CD4-positive, alpha-beta memory T cell (primary cell): ENCODE results near the gene PLAC9. TPM values are rescaled to one million over a fixed set of nuclear protein-coding genes. Genes with fewer than 3 reads are reported as not detected.

ENCODE experiments used
- CTCF ChIA-PET: fragments of 350-600 bp; sonication (Branson Sonifier 250); formaldehyde crosslinking; loops from one replicate; lab custom pipeline; 2021; ENCODE audit warnings: inconsistent platforms; ENCODE audit not compliant: partially characterized antibody; lab: Charles Lee
- POLR2A ChIA-PET: fragments of 350-600 bp; sonication (Branson Sonifier 250); formaldehyde crosslinking; loops from one replicate; lab custom pipeline; 2021; ENCODE audit not compliant: partially characterized antibody; lab: Charles Lee
- DNase-seq, 5 donors: peaks; one replicate each; pipeline versions ENCODE4 v3.0.0 to v3.0.0-alpha.2; 2020 to 2022; ENCODE audit warnings: mixed read lengths in 1 of 5
- H3K27ac ChIP-seq: one replicate; pipeline ENCODE4 v1.7.0; 2013; ENCODE audit warnings: low read depth, low read length
- H3K27me3 ChIP-seq: 2 replicates; pipeline ENCODE4 v1.7.0; 2013; ENCODE audit warnings: mild to moderate bottlenecking, low read length, moderate library complexity; ENCODE audit not compliant: insufficient read depth
- H3K36me3 ChIP-seq: 2 replicates; pipeline ENCODE4 v1.7.0; 2013; ENCODE audit warnings: mild to moderate bottlenecking, low read length, moderate library complexity; ENCODE audit not compliant: insufficient read depth
- H3K4me1 ChIP-seq: 2 replicates; pipeline ENCODE4 v1.7.0; 2013; ENCODE audit warnings: mild to moderate bottlenecking, low read length, moderate library complexity; ENCODE audit not compliant: insufficient read depth
- H3K4me3 ChIP-seq, 2 donors: one replicate each; pipeline ENCODE4 v1.7.0; 2013; ENCODE audit warnings: low read length in 2 of 2, mild to moderate bottlenecking in 1 of 2
- H3K9me3 ChIP-seq, 2 donors: one replicate each; pipeline ENCODE4 v1.7.0; 2013; ENCODE audit warnings: low read length in 2 of 2, control low read depth in 1 of 2; ENCODE audit not compliant: control insufficient read depth in 1 of 2
- H3K27ac Mint-ChIP-seq, 7 donors: one replicate each; pipeline ENCODE4 v1.8.0; 2020 to 2021; ENCODE audit warnings: mixed read lengths in 7 of 7, mild to moderate bottlenecking in 6 of 7, inconsistent platforms in 3 of 7, moderate library complexity in 3 of 7
- H3K27me3 Mint-ChIP-seq, 2 donors: one replicate each; pipeline ENCODE4 v1.8.0; 2020 to 2021; ENCODE audit warnings: mixed read lengths in 2 of 2
- H3K36me3 Mint-ChIP-seq, 2 donors: one replicate each; pipeline ENCODE4 v1.8.0; 2020 to 2021; ENCODE audit warnings: mixed read lengths in 2 of 2, inconsistent platforms in 1 of 2, mild to moderate bottlenecking in 1 of 2
- H3K4me1 Mint-ChIP-seq, 4 donors: one replicate each; pipeline ENCODE4 v1.8.0; 2020 to 2021; ENCODE audit warnings: mixed read lengths in 4 of 4, mild to moderate bottlenecking in 1 of 4
- H3K4me3 Mint-ChIP-seq, 8 donors: one replicate each; pipeline ENCODE4 v1.8.0; 2020 to 2021; ENCODE audit warnings: mixed read lengths in 8 of 8, mild to moderate bottlenecking in 7 of 8, moderate library complexity in 6 of 8, inconsistent platforms in 3 of 8
- H3K9me3 Mint-ChIP-seq, 8 donors: one replicate each; pipeline ENCODE4 v1.8.0; 2020 to 2021; ENCODE audit warnings: mixed read lengths in 8 of 8, mild to moderate bottlenecking in 5 of 8, inconsistent platforms in 3 of 8, moderate library complexity in 1 of 8
- intact Hi-C: fragments of 100-400 bp; cut with micrococcal nuclease; formaldehyde crosslinking; loops from one replicate; pipeline ENCODE4 v1.15.1; 2023
- polyA plus RNA-seq, 2 donors: library from polyadenylated mRNA; unstranded; fragments of 300-500 nt; fragmentation: Illumina TruSeq; gene quantifications; one replicate each; pipeline ENCODE4 v1.2.3, GENCODE V29; 2021
- total RNA-seq, 2 experiments: library from RNA; stranded (reverse); gene quantifications; one replicate each; pipeline ENCODE4 v1.2.3, GENCODE V29; 2021

Gene PLAC9
- total and polyA plus RNA-seq, 4 experiments from 2014 or later, result 0.81 TPM; not detected in 3

GRCh38 chr10:80146918-80147317 lies 14.4 kb downstream of the PLAC9 start:
- CTCF ChIA-PET, result interaction anchor here (0.8 to 1.7 kb wide), 4 partner anchors 19 to 76 kb away, joined by 3 to 7 read pairs (median 4); no protein-coding TSS in a partner anchor

GRCh38 chr10:80148166-80148805 lies 15.8 kb downstream of the PLAC9 start:
- peaks cover 43 to 49% of the 10 kb centered on the region in 2 donors for H3K36me3 Mint-ChIP-seq
- H3K27me3 Mint-ChIP-seq, result peaks cover 0 to 1% of the 10 kb centered on the region in 2 donors
- Histone ChIP-seq H3K36me3 (peaks cover 22% of the 10 kb centered on the region), H3K27me3 (no peaks in the 10 kb centered on the region), H3K4me1 (peaks cover 17% of the 10 kb centered on the region), H3K27ac (no peak overlapping the region), H3K9me3 (peaks cover 0 to 7% of the 10 kb centered on the region in 2 donors), H3K4me3 (no peak overlapping the region)
- POLR2A ChIA-PET, result interaction anchor here (3.2 to 5.9 kb wide), 2 partner anchors 39 to 55 kb away, joined by 11 to 42 read pairs; no protein-coding TSS in a partner anchor
- peaks cover 18 to 28% (median 22%) of the 10 kb centered on the region in 4 donors for H3K4me1 Mint-ChIP-seq
- H3K9me3 Mint-ChIP-seq, result peaks cover 0 to 22% (median 3%) of the 10 kb centered on the region in 8 donors
- CTCF ChIA-PET, result interaction anchor here (1.1 kb wide), 2 partner anchors 52 to 55 kb away, joined by 3 read pairs; no protein-coding TSS in a partner anchor
- H3K27ac Mint-ChIP-seq, result peak overlapping the region in 5 of 7 donors; percentile 36 to 75 (median 60)
- DNase-seq, result no peak
- intact Hi-C loops, result no loop called here
- peak overlapping the region in 1 of 8 donors; percentile 14 for H3K4me3 Mint-ChIP-seq

More at GRCh38 chr10:80146918-80147317, 14.4 kb downstream of the PLAC9 start:
- Histone ChIP-seq H3K27me3 (no peaks in the 10 kb centered on the region), H3K4me3 (no peak overlapping the region), H3K4me1 (peaks cover 17% of the 10 kb centered on the region), H3K9me3 (peaks cover 0 to 7% of the 10 kb centered on the region in 2 donors), H3K36me3 (peaks cover 13% of the 10 kb centered on the region), H3K27ac (no peak overlapping the region)
- POLR2A ChIA-PET, result interaction anchor here (5.9 kb wide), 1 partner anchor 41 kb away, joined by 42 read pairs; no protein-coding TSS in a partner anchor
- Mint-ChIP-seq H3K27me3 (peaks cover 0 to 1% of the 10 kb centered on the region in 2 donors), H3K27ac (peak overlapping the region in 4 of 7 donors; percentile 35 to 71 (median 62)), H3K36me3 (peaks cover 31 to 36% of the 10 kb centered on the region in 2 donors), H3K4me3 (no peak overlapping the region), H3K4me1 (peaks cover 18 to 25% (median 22%) of the 10 kb centered on the region in 4 donors), H3K9me3 (peaks cover 0 to 22% (median 3%) of the 10 kb centered on the region in 8 donors)
- DNase-seq, result no peak
- intact Hi-C loops, result no loop called here

- peaks cover 10% of the 10 kb centered on the region for H3K4me1 ChIP-seq
- Mint-ChIP-seq H3K4me1 (peaks cover 14 to 22% (median 16%) of the 10 kb centered on the region in 4 donors), H3K27me3 (no peaks in the 10 kb centered on the region), H3K27ac (peak overlapping the region in 4 of 7 donors; percentile 2 to 58 (median 25)), H3K9me3 (peaks cover 0 to 22% (median 3%) of the 10 kb centered on the region in 8 donors), H3K36me3 (peaks cover 50 to 55% of the 10 kb centered on the region in 2 donors), H3K4me3 (no peak overlapping the region)
- no peak for DNase-seq
- H3K36me3 ChIP-seq, result peaks cover 22% of the 10 kb centered on the region
- intact Hi-C loops, result no loop called here
- peaks cover 0 to 7% of the 10 kb centered on the region in 2 donors for H3K9me3 ChIP-seq
- H3K4me3 ChIP-seq, result no peak overlapping the region
- no peaks in the 10 kb centered on the region for H3K27me3 ChIP-seq
- POLR2A ChIA-PET, result interaction anchor here (3.2 kb wide), 1 partner anchor 54 kb away, joined by 11 read pairs; no protein-coding TSS in a partner anchor
- CTCF ChIA-PET, result interaction anchor here (1.1 to 2.6 kb wide), 3 partner anchors 51 to 73 kb away, joined by 3 to 8 read pairs (median 3); no protein-coding TSS in a partner anchor
- H3K27ac ChIP-seq, result no peak overlapping the region
Observed at GRCh38 chr10:80149123-80149522, 16.6 kb downstream of the PLAC9 start.

DNA sequence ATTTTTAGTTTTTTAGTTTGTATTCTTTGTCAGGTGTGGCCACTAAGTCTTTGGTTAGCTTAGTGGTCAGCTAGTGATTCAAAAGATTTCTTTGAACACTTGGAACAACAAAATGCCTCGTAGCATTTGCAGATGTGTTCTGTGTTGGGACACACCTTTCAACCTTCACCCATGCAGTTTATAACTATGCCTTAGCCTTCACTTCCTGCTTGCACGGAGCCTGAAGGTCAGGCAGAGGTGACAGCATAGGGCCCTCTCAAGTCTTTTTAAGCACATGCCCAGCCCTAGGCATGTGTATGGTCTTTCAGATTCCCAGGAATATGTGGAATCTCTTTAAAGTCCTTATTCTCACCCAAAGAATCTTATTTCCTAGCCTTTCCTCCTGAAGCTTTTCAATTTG lies 17.6 kb downstream of the PLAC9 start:
- Histone ChIP-seq H3K4me1 (peaks cover under 1% of the 10 kb centered on the region), H3K9me3 (peaks cover 0 to 7% of the 10 kb centered on the region in 2 donors), H3K4me3 (no peak overlapping the region), H3K27ac (no peak overlapping the region), H3K36me3 (peaks cover 32% of the 10 kb centered on the region), H3K27me3 (no peaks in the 10 kb centered on the region)
- peaks cover 7 to 13% (median 9%) of the 10 kb centered on the region in 4 donors for H3K4me1 Mint-ChIP-seq
- intact Hi-C loops, result no loop called here
- H3K36me3 Mint-ChIP-seq, result peaks cover 57 to 64% of the 10 kb centered on the region in 2 donors
- DNase-seq, result no peak
- ChIA-PET POLR2A (interaction anchor here (3.2 kb wide), 1 partner anchor 53 kb away, joined by 11 read pairs; no protein-coding TSS in a partner anchor), CTCF (interaction anchor here (1.1 to 2.6 kb wide), 3 partner anchors 38 to 110 kb away, joined by 3 to 9 read pairs (median 8); no protein-coding TSS in a partner anchor)
- H3K27me3 Mint-ChIP-seq, result no peaks in the 10 kb centered on the region
- peak overlapping the region in 2 of 7 donors; percentile 0 to 49 for H3K27ac Mint-ChIP-seq
- peaks cover 0 to 22% (median 3%) of the 10 kb centered on the region in 8 donors for H3K9me3 Mint-ChIP-seq
- no peak overlapping the region for H3K4me3 Mint-ChIP-seq

- intact Hi-C loops, result no loop called here
- Mint-ChIP-seq H3K36me3 (peaks cover 81 to 86% of the 10 kb centered on the region in 2 donors), H3K4me3 (no peak overlapping the region), H3K4me1 (peaks cover 0 to 7% (median 5%) of the 10 kb centered on the region in 4 donors), H3K27me3 (no peaks in the 10 kb centered on the region), H3K27ac (peak overlapping the region in 5 of 7 donors; percentile 31 to 80 (median 70)), H3K9me3 (peaks cover 0 to 22% (median 3%) of the 10 kb centered on the region in 8 donors)
- peaks cover 58% of the 10 kb centered on the region for H3K36me3 ChIP-seq
- peaks cover 0 to 7% of the 10 kb centered on the region in 2 donors for H3K9me3 ChIP-seq
- POLR2A ChIA-PET, result interaction anchor here (1.4 kb wide), 1 partner anchor 9 kb away, joined by 3 read pairs; no protein-coding TSS in a partner anchor
- no peaks in the 10 kb centered on the region for H3K4me1 ChIP-seq
- no peak for DNase-seq
- no peak overlapping the region for H3K27ac ChIP-seq
- H3K4me3 ChIP-seq, result no peak overlapping the region
- CTCF ChIA-PET, result interaction anchor here (2.4 kb wide), 1 partner anchor 9 kb away, joined by 16 read pairs; no protein-coding TSS in a partner anchor
- no peaks in the 10 kb centered on the region for H3K27me3 ChIP-seq
Observed at GRCh38 chr10:80152820-80153219, 20.3 kb downstream of the PLAC9 start.

DNA sequence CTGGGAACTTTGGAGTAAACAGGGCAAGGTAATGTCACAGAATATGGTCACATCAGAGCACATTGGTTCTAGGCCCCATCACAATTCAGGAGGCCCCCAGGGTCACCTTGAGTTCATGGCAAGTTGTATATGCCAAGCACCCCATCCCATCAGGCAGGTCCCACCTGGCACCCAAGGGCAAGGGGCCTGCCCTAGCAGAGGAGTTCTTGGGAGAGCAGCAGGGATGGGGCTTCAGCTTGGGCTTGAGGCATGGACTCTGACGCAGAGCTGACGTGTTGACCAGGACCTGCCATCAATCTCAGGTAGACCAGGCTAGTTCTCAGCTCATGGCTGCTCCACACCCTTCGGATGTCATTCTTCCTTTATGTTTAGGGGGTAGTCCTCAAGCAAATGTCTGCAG lies 20.9 kb downstream of the PLAC9 start:
- CTCF ChIA-PET, result interaction anchor here (1.5 to 2.4 kb wide), 2 partner anchors 10 to 25 kb away, joined by 3 to 16 read pairs; no protein-coding TSS in a partner anchor
- H3K36me3 Mint-ChIP-seq, result peaks cover 87 to 89% of the 10 kb centered on the region in 2 donors
- peak overlapping the region in 4 of 7 donors; percentile 18 to 80 (median 58) for H3K27ac Mint-ChIP-seq

More for the DNA sequence above, 20.9 kb downstream of the PLAC9 start:
- intact Hi-C loops, result no loop called here
- no peak for DNase-seq
- H3K4me3 Mint-ChIP-seq, result no peak overlapping the region
- peaks cover 0 to 7% (median 5%) of the 10 kb centered on the region in 4 donors for H3K4me1 Mint-ChIP-seq
- peaks cover 0 to 22% (median 3%) of the 10 kb centered on the region in 8 donors for H3K9me3 Mint-ChIP-seq
- Histone ChIP-seq H3K27ac (no peak overlapping the region), H3K27me3 (no peaks in the 10 kb centered on the region), H3K4me3 (no peak overlapping the region), H3K36me3 (peaks cover 65% of the 10 kb centered on the region), H3K9me3 (peaks cover 0 to 7% of the 10 kb centered on the region in 2 donors), H3K4me1 (no peaks in the 10 kb centered on the region)
- no peaks in the 10 kb centered on the region for H3K27me3 Mint-ChIP-seq
- POLR2A ChIA-PET, result interaction anchor here (1.0 to 1.4 kb wide), 2 partner anchors 9 to 34 kb away, joined by 3 read pairs; no protein-coding TSS in a partner anchor
